HepG2 (cell line): ENCODE results near the gene SH2D6. TPM values are rescaled to one million over a fixed set of nuclear protein-coding genes. Genes with fewer than 3 reads are reported as not detected.

ENCODE experiments used
- ATAC-seq: fragments of 200-7000 bp; cut with Tn5 transposase; 3 replicates; pipeline ENCODE4 v1.9.1; 2020; ENCODE audit warnings: mild to moderate bottlenecking, moderate library complexity
- BruUV-seq: library from RNA; stranded (reverse); fragments of 400-500 nt; replicated peaks from 2 replicates; lab custom pipeline; 2021; lab: Mats Ljungman, UMichigan
- CTCF ChIA-PET: fragments of 300-600 bp; formaldehyde crosslinking; extraction: SDS; loops from one replicate; lab custom pipeline; 2021; ENCODE audit warnings: low total read pairs, inconsistent platforms, low intra/inter-chr PET ratio; lab: Yijun Ruan, JAX
- POLR2A ChIA-PET: fragments of 350-600 bp; sonication (Branson Sonifier 250); formaldehyde crosslinking; loops from one replicate; lab custom pipeline; 2020; ENCODE audit warnings: antibody characterized with exemption, inconsistent platforms; lab: Yijun Ruan, JAX
- DNase-seq: peaks from one replicate; pipeline ENCODE4 v3.0.0-alpha.2; 2015; ENCODE audit warnings: low spot score
- FAIRE-seq: peaks from 3 replicates; lab custom pipeline; 2011; peaks lifted over from hg19 to GRCh38; lab: Jason Lieb, UNC
- H2AFZ ChIP-seq: one replicate; pipeline ENCODE4 v1.6.1; 2011; ENCODE audit warnings: low read length, inconsistent platforms
- H3K27ac ChIP-seq: fragments of 300-600 bp; 3 replicates; pipeline ENCODE4 v1.8.0; 2011; ENCODE audit warnings: mixed run types, mild to moderate bottlenecking, mixed read lengths, low read length, inconsistent platforms; ENCODE audit not compliant: insufficient read depth; ENCODE audit errors: extremely low read length
- H3K27me3 ChIP-seq, 2 experiments: fragments of 200-600 bp in 1 of 2; 2 replicates in 1 of 2; 3 replicates in 1 of 2; pipeline versions ENCODE4 v1.6.0 to v1.8.0; 2011; ENCODE audit warnings: low read length in 2 of 2, mild to moderate bottlenecking in 2 of 2, moderate library complexity in 2 of 2, inconsistent platforms in 1 of 2; ENCODE audit not compliant: insufficient read depth in 2 of 2, control insufficient read depth in 1 of 2
- H3K36me3 ChIP-seq, 2 experiments: fragments of 200-600 bp in 1 of 2; replicated peaks in 1 of 2; 2 replicates in 1 of 2; 3 replicates in 1 of 2; pipeline versions ENCODE4 v1.5.1 to v1.8.0; 2011; ENCODE audit warnings: low read length in 2 of 2, inconsistent platforms in 1 of 2; ENCODE audit not compliant: insufficient read depth in 2 of 2, control insufficient read depth in 1 of 2
- H3K4me1 ChIP-seq: 2 replicates; pipeline ENCODE4 v1.5.1; 2012; ENCODE audit warnings: low read length, inconsistent platforms; ENCODE audit not compliant: insufficient read depth
- H3K4me2 ChIP-seq: 2 replicates; pipeline ENCODE4 v1.6.0; 2011; ENCODE audit warnings: low read depth, low read length, inconsistent platforms
- H3K4me3 ChIP-seq, 3 experiments: fragments of 200-600 bp in 1 of 3; sonication (generic), shearing (Covaris generic) in 1 of 3; replicated peaks in 1 of 3; 2 replicates each; pipeline ENCODE4 v1.5.1; 2011 to 2016; ENCODE audit warnings: low read length in 3 of 3, inconsistent platforms in 2 of 3, low read depth in 2 of 3, mild to moderate bottlenecking in 2 of 3, control low read depth in 1 of 3, mixed read lengths in 1 of 3; ENCODE audit not compliant: insufficient read depth in 1 of 3
- H3K79me2 ChIP-seq: one replicate; pipeline ENCODE4 v1.6.1; 2011; ENCODE audit warnings: low read length, inconsistent platforms; ENCODE audit not compliant: insufficient read depth
- H3K9ac ChIP-seq: 2 replicates; pipeline ENCODE4 v1.6.0; 2011; ENCODE audit warnings: mild to moderate bottlenecking, low read depth, low read length, inconsistent platforms; ENCODE audit not compliant: insufficient read depth
- H3K9me3 ChIP-seq: 2 replicates; pipeline ENCODE4 v1.5.1; 2012; ENCODE audit warnings: mild to moderate bottlenecking, low read length
- H4K20me1 ChIP-seq: 2 replicates; pipeline ENCODE4 v1.6.0; 2011; ENCODE audit warnings: inconsistent platforms, mild to moderate bottlenecking, low read length, moderate library complexity; ENCODE audit not compliant: insufficient read depth
- GABPA ChIP-seq, 2 experiments: IDR thresholded peaks; 2 replicates each; pipeline ENCODE4 v1.6.1; 2011 to 2016; ENCODE audit warnings: low read depth in 2 of 2, low read length in 1 of 2, missing biosample characterization in 1 of 2, missing genetic modification characterization in 1 of 2
- HOXA7 ChIP-seq: sonication (generic); formaldehyde crosslinking; IDR thresholded peaks from 2 replicates; pipeline ENCODE4 v1.8.1; 2022; ENCODE audit warnings: mild to moderate bottlenecking, missing genetic modification reagents, moderate library complexity
- KDM2A ChIP-seq: sonication (generic); formaldehyde crosslinking; IDR thresholded peaks from 2 replicates; pipeline ENCODE4 v1.4.0; 2020; ENCODE audit warnings: low read depth, missing genetic modification reagents, borderline replicate concordance
- NFKBIZ ChIP-seq: IDR thresholded peaks from 2 replicates; pipeline ENCODE4 v1.6.1; 2018; ENCODE audit warnings: missing genetic modification reagents, missing compliant biosample characterization
- REPIN1 ChIP-seq: sonication (generic); formaldehyde crosslinking; IDR thresholded peaks from 2 replicates; pipeline ENCODE4 v1.8.0; 2022; ENCODE audit warnings: missing genetic modification reagents, low read depth, mild to moderate bottlenecking, borderline replicate concordance
- RNF2 ChIP-seq: fragments of 450-650 bp; conservative IDR thresholded peaks from 2 replicates; pipeline ENCODE4 v1.6.1; 2016; ENCODE audit warnings: low read depth
- SOX6 ChIP-seq, 2 experiments: fragments of 450-650 bp in 1 of 2; sonication (generic) in 1 of 2; formaldehyde crosslinking in 1 of 2; IDR thresholded peaks; 2 replicates each; pipeline versions ENCODE4 v1.4.0 to v1.6.1; 2017 to 2020; ENCODE audit warnings: antibody characterized with exemption in 1 of 2, mild to moderate bottlenecking in 1 of 2, missing genetic modification reagents in 1 of 2
- TRAFD1 ChIP-seq: sonication (generic); formaldehyde crosslinking; IDR thresholded peaks from 2 replicates; pipeline ENCODE4 v1.5.1; 2020; ENCODE audit warnings: missing genetic modification reagents, mild to moderate bottlenecking, borderline replicate concordance
- ZC3H4 ChIP-seq: sonication (generic); formaldehyde crosslinking; IDR thresholded peaks from 2 replicates; pipeline ENCODE4 v1.4.0; 2020; ENCODE audit warnings: missing genetic modification reagents, borderline replicate concordance
- ZKSCAN5 ChIP-seq: sonication (generic); formaldehyde crosslinking; IDR thresholded peaks from 2 replicates; pipeline ENCODE4 v1.5.1; 2020; ENCODE audit warnings: mild to moderate bottlenecking, missing genetic modification reagents
- WGBS: methylation state at CpG from one replicate; pipeline ENCODE4 v1.1.6; 2017; ENCODE audit warnings: low lambda C conversion rate; 5-methylcytosine and 5-hydroxymethylcytosine counted together
- in situ Hi-C: cut with HindIII; loops from 2 replicates; pipeline ENCODE4 v1.10.0; 2017; ENCODE audit warnings: low pct_unique_long_range_greater_than_20kb; ENCODE audit not compliant: extremely low pct_ligation_motif_present
- intact Hi-C: fragments of 100-400 bp; cut with micrococcal nuclease; formaldehyde crosslinking; loops from one replicate; pipeline ENCODE4 v1.10.0; 2022; ENCODE audit not compliant: unreplicated experiment
- polyA plus RNA-seq, 8 experiments: library from polyadenylated mRNA; depleted of rRNA in 3 of 8; stranded (reverse) in 7 of 8; unstranded in 1 of 8; fragments of >200 nt; fragmentation: Illumina TruSeq in 4 of 8; extraction: Trizol in 4 of 8; gene quantifications; 2 replicates each; pipeline versions ENCODE4 v1.2.1 to v1.2.3, GENCODE V29; 2011 to 2016; ENCODE audit warnings: low read depth in 4 of 8, missing spikeins in 1 of 8, mixed read lengths in 1 of 8; ENCODE audit not compliant: insufficient read depth in 1 of 8
- total RNA-seq, 5 experiments: library from RNA; depleted of rRNA; stranded (reverse); fragments of >200 nt; fragmentation: Illumina TruSeq; extraction: Trizol; gene quantifications; 2 replicates each; pipeline ENCODE4 v1.2.3, GENCODE V29; 2016; ENCODE audit warnings: low read depth in 1 of 5

The SH2D6 gene
- total and polyA plus RNA-seq, 2 of the 13 experiments (the other 11 are each of a cell fraction or from before 2014, with no cell fraction given): 0.11 to 0.26 TPM

GRCh38 chr2:85437488-85438200 lies 19.1 kb downstream of the SH2D6 start:
- 78% methylated on average over 43 of the region's 64 CpGs for WGBS
- H3K36me3 ChIP-seq: no peaks in the 10 kb centered on the region
- H3K9me3 ChIP-seq: no peaks in the 10 kb centered on the region
- no peak for DNase-seq
- intact Hi-C loops (no loop called here), in situ Hi-C loops (no loop called here)
- ChIA-PET CTCF (no interaction called here), POLR2A (interaction anchor here (1.4 to 5.3 kb wide), 2 partner anchors 17 to 100 kb away, joined by 4 to 26 read pairs; partner anchors contain the start of gene MAT2A)
- no peak for FAIRE-seq
- no peaks in the 10 kb centered on the region for H4K20me1 ChIP-seq
- H3K4me1 ChIP-seq: peaks cover 28% of the 10 kb centered on the region
- ATAC-seq: no peak
- H3K27ac ChIP-seq: no peak overlapping the region
- no peak overlapping the region for H3K4me2 ChIP-seq
- H3K4me3 ChIP-seq: no peak overlapping the region
- H2AFZ ChIP-seq: no peak overlapping the region
- H3K79me2 ChIP-seq: no peaks in the 10 kb centered on the region
- no TSS peak for BruUV-seq
- peaks cover 9 to 67% of the 10 kb centered on the region in 2 experiments for H3K27me3 ChIP-seq
- no peak overlapping the region for H3K9ac ChIP-seq
- TF ChIP-seq RNF2: no peak
- no peak for TF ChIP-seq GABPA (IDR thresholded peaks at IDR 0.05; ENCODE audit: low read depth, low read length)
- no peak for TF ChIP-seq GABPA (CRISPR knock-in tag; IDR thresholded peaks at IDR 0.05; ENCODE audit: low read depth)
- no peak for TF ChIP-seq KDM2A
- no peak for TF ChIP-seq SOX6 (IDR thresholded peaks at IDR 0.05)
- TF ChIP-seq SOX6 (CRISPR knock-in tag; IDR thresholded peaks at IDR 0.05): no peak

GRCh38 chr2:85438201-85439024 lies 19.9 kb downstream of the SH2D6 start:
- H3K9me3 ChIP-seq: no peaks in the 10 kb centered on the region
- 50% methylated on average over 17 of the region's 19 CpGs for WGBS
- DNase-seq (no peak), ATAC-seq (peak; percentile 54), FAIRE-seq (no peak)
- H3K4me1 ChIP-seq: peaks cover 26% of the 10 kb centered on the region
- H3K36me3 ChIP-seq: no peaks in the 10 kb centered on the region
- H3K9ac ChIP-seq: peak overlapping the region; percentile 5; the same call in 1 of the 2 replicates
- H3K27me3 ChIP-seq: peaks cover 6 to 67% of the 10 kb centered on the region in 2 experiments
- in situ Hi-C loops (no loop called here), intact Hi-C loops (no loop called here)
- no peaks in the 10 kb centered on the region for H4K20me1 ChIP-seq
- H3K27ac ChIP-seq: no peak overlapping the region
- ChIA-PET POLR2A (interaction anchor here (1.4 to 5.3 kb wide), 2 partner anchors 17 to 100 kb away, joined by 4 to 26 read pairs; partner anchors contain the start of gene MAT2A), CTCF (no interaction called here)
- no peak overlapping the region for H2AFZ ChIP-seq
- H3K4me3 ChIP-seq: no peak overlapping the region; a peak in 1 of 6 replicates
- no TSS peak for BruUV-seq
- H3K4me2 ChIP-seq: peak overlapping the region; percentile 29; the same call in 1 of the 2 replicates
- H3K79me2 ChIP-seq: no peaks in the 10 kb centered on the region
- TF ChIP-seq ZC3H4: no peak
- no peak for TF ChIP-seq SOX6 (IDR thresholded peaks at IDR 0.05)
- no peak for TF ChIP-seq SOX6 (CRISPR knock-in tag; IDR thresholded peaks at IDR 0.05)
- TF ChIP-seq TRAFD1 (CRISPR knock-in tag): no peak
- no peak for TF ChIP-seq REPIN1 (CRISPR knock-in tag)
- no peak for TF ChIP-seq HOXA7 (CRISPR knock-in tag)
- TF ChIP-seq NFKBIZ (CRISPR knock-in tag): no peak
- no peak for TF ChIP-seq ZKSCAN5 (CRISPR knock-in tag)
